KMS-11 (cell line): ENCODE measurements around the gene SFN.

Source experiments
- H2AFZ ChIP-seq: fragments of 200-600 bp; sonication (generic); 2 replicates; pipeline ENCODE4 v1.6.1; 2016; ENCODE audit warnings: antibody characterized with exemption, mixed run types, low read depth
- H3K27ac ChIP-seq: fragments of 200-600 bp; sonication (generic); 2 replicates; pipeline ENCODE4 v1.6.1; 2016; ENCODE audit warnings: mild to moderate bottlenecking, mixed run types
- H3K27me3 ChIP-seq: fragments of 200-600 bp; sonication (generic); 2 replicates; pipeline ENCODE4 v1.6.1; 2017; ENCODE audit warnings: mild to moderate bottlenecking, low read depth, mixed run types, moderate library complexity; ENCODE audit not compliant: insufficient read depth
- H3K36me3 ChIP-seq: fragments of 200-600 bp; sonication (generic); 2 replicates; pipeline ENCODE4 v1.6.1; 2017; ENCODE audit warnings: mild to moderate bottlenecking, mixed run types; ENCODE audit not compliant: insufficient read depth
- H3K4me1 ChIP-seq: fragments of 200-600 bp; sonication (generic); 2 replicates; pipeline ENCODE4 v1.6.1; 2016; ENCODE audit warnings: mild to moderate bottlenecking, low read depth, mixed run types; ENCODE audit not compliant: poor library complexity, severe bottlenecking
- H3K4me2 ChIP-seq: fragments of 200-600 bp; sonication (generic); 2 replicates; pipeline ENCODE4 v1.7.0; 2016; ENCODE audit warnings: mild to moderate bottlenecking, mixed run types
- H3K4me3 ChIP-seq: fragments of 200-600 bp; sonication (generic); IDR thresholded peaks from 2 replicates; pipeline ENCODE4 v1.6.1; 2017; ENCODE audit warnings: low read depth, low read length, mixed read lengths; ENCODE audit not compliant: insufficient read depth
- H3K79me2 ChIP-seq: fragments of 200-600 bp; sonication (generic); 2 replicates; pipeline ENCODE4 v1.6.1; 2016; ENCODE audit warnings: low read depth, mixed run types; ENCODE audit not compliant: insufficient read depth
- H3K9ac ChIP-seq: fragments of 200-600 bp; sonication (generic); 2 replicates; pipeline ENCODE4 v1.6.1; 2016; ENCODE audit warnings: mild to moderate bottlenecking, mixed run types
- H4K20me1 ChIP-seq: fragments of 200-600 bp; sonication (generic); 2 replicates; pipeline ENCODE4 v1.6.1; 2016; ENCODE audit warnings: mild to moderate bottlenecking, mixed run types; ENCODE audit not compliant: insufficient read depth
- CTCF ChIP-seq: fragments of 200-600 bp; sonication (generic); conservative IDR thresholded peaks from 2 replicates; pipeline ENCODE4 v1.6.1; 2017; ENCODE audit warnings: low read depth, mild to moderate bottlenecking, antibody characterized with exemption, low read length, moderate library complexity, mixed read lengths

Gene SFN

GRCh38 chr1:26897351-26897750 lies 34.4 kb downstream of the SFN start:
- Histone ChIP-seq H3K4me2 (no peak overlapping the region), H3K4me1 (peaks cover 17% of the 10 kb centered on the region), H3K36me3 (no peaks in the 10 kb centered on the region), H2AFZ (no peak overlapping the region), H3K9ac (no peak overlapping the region), H4K20me1 (no peaks in the 10 kb centered on the region), H3K4me3 (no peak overlapping the region), H3K79me2 (peaks cover 15% of the 10 kb centered on the region), H3K27me3 (no peaks in the 10 kb centered on the region), H3K27ac (no peak overlapping the region)
- TF ChIP-seq CTCF: no peak

GRCh38 chr1:26900001-26900814 lies 37.3 kb downstream of the SFN start, which contains the start of gene GPATCH3:
TSS of gene GPATCH3 (minus strand) at chr1:26900467. CDS start at chr1:26900442, 25 bp downstream.
- H2AFZ ChIP-seq: peak within 1 kb of the TSS; percentile 91
- H3K27ac ChIP-seq: peak within 1 kb of the TSS; percentile 64
- no peaks in the 10 kb centered on the region for H3K27me3 ChIP-seq
- no peak for TF ChIP-seq CTCF
- H3K36me3 ChIP-seq: no peaks in the 10 kb centered on the region
- peaks cover 17% of the 10 kb centered on the region for H3K4me1 ChIP-seq
- peak within 1 kb of the TSS; percentile 85 for H3K9ac ChIP-seq
- H4K20me1 ChIP-seq: no peaks in the 10 kb centered on the region
- H3K4me2 ChIP-seq: peak within 1 kb of the TSS; percentile 75
- H3K79me2 ChIP-seq: peaks cover 15% of the 10 kb centered on the region
- H3K4me3 ChIP-seq: peak within 1 kb of the TSS; percentile 94

GRCh38 chr1:26900815-26901511 lies 38.0 kb downstream of the SFN start:
- Histone ChIP-seq H3K4me1 (peaks cover 17% of the 10 kb centered on the region), H4K20me1 (no peaks in the 10 kb centered on the region), H3K36me3 (no peaks in the 10 kb centered on the region), H3K79me2 (peaks cover 15% of the 10 kb centered on the region), H3K4me2 (peak overlapping the region; percentile 75), H3K4me3 (peak overlapping the region; percentile 91), H2AFZ (peak overlapping the region; percentile 91), H3K27me3 (no peaks in the 10 kb centered on the region), H3K27ac (peak overlapping the region; percentile 64; the same call in 1 of the 2 replicates), H3K9ac (peak overlapping the region; percentile 85)
- TF ChIP-seq CTCF: no peak

- Histone ChIP-seq H4K20me1 (no peaks in the 10 kb centered on the region), H3K9ac (no peak overlapping the region), H3K27ac (no peak overlapping the region), H3K4me1 (no peaks in the 10 kb centered on the region), H3K4me2 (no peak overlapping the region), H3K27me3 (no peaks in the 10 kb centered on the region), H2AFZ (no peak overlapping the region), H3K4me3 (no peak overlapping the region), H3K79me2 (no peaks in the 10 kb centered on the region), H3K36me3 (no peaks in the 10 kb centered on the region)
- TF ChIP-seq CTCF: no peak
Measured at GRCh38 chr1:26907071-26907917, 44.3 kb downstream of the SFN start.
